Ovary (tissue), 9 donors: ENCODE results near the gene PKP1. TPM values are rescaled to one million over a fixed set of nuclear protein-coding genes. Genes with fewer than 3 reads are reported as not detected.

ENCODE experiments used
- DNase-seq, 5 donors: peaks; one replicate each; pipeline ENCODE4 v3.0.0-alpha.2; 2019 to 2020
- H3K27ac ChIP-seq, 2 donors: fragments of 200-600 bp; one replicate each; pipeline versions ENCODE4 v1.5.1 to v1.8.0; 2019 to 2022
- H3K27me3 ChIP-seq: fragments of 200-600 bp; one replicate; pipeline ENCODE4 v1.8.0; 2022
- H3K36me3 ChIP-seq: fragments of 200-600 bp; sonication (generic); one replicate; pipeline ENCODE4 v1.5.1; 2019
- H3K4me1 ChIP-seq: one replicate; pipeline ENCODE4 v1.8.1; 2013; ENCODE audit warnings: mild to moderate bottlenecking, moderate library complexity; ENCODE audit not compliant: insufficient read depth
- H3K4me3 ChIP-seq: fragments of 200-600 bp; sonication (generic); one replicate; pipeline ENCODE4 v1.5.1; 2017
- H3K9me3 ChIP-seq, 2 donors: fragments of 200-600 bp in 1 of 2; sonication (generic) in 1 of 2; one replicate each; pipeline versions ENCODE4 v1.5.1 to v1.8.1; 2013 to 2019; ENCODE audit warnings: mild to moderate bottlenecking in 1 of 2, moderate library complexity in 1 of 2
- EP300 ChIP-seq: sonication (generic); formaldehyde crosslinking; IDR thresholded peaks from one replicate; pipeline ENCODE4 v1.6.1; 2017; ENCODE audit warnings: antibody characterized with exemption
- POLR2A ChIP-seq: fragments of 450-650 bp; IDR thresholded peaks from one replicate; pipeline ENCODE4 v1.6.1; 2017; ENCODE audit warnings: antibody characterized with exemption, mild to moderate bottlenecking, moderate library complexity
- WGBS, 3 donors: extraction: QIAGEN DNeasy Blood & Tissue Kit in 1 of 3; methylation state at CpG; one replicate each; pipeline versions ENCODE4 v1.1.5 to v1.1.7; 2013 to 2017; 5-methylcytosine and 5-hydroxymethylcytosine counted together
- intact Hi-C, 4 donors: fragments of 100-400 bp; cut with DNase I; formaldehyde crosslinking; loops; one replicate each; pipeline versions ENCODE4 v1.11.0 to v1.15.1; 2022 to 2023
- polyA plus RNA-seq, 2 donors: library from polyadenylated mRNA; stranded (reverse); fragments of 200-250 nt in 1 of 2; fragments of 350-450 nt in 1 of 2; fragmentation: Illumina TruSeq in 1 of 2; extraction: RNeasy Lipid Tissue Mini Kit (QIAGEN cat#74804) in 1 of 2; gene quantifications; one replicate each; pipeline ENCODE4 v1.2.3, GENCODE V29; 2013 to 2014
- total RNA-seq, 7 donors: library from RNA; depleted of rRNA in 2 of 7; stranded (reverse); fragments of >200 nt in 2 of 7; fragmentation: NEBNext Ultra II Directional in 3 of 7; extraction: Animal tissue kit (Norgen Biotek cat#: 25700) in 3 of 7; gene quantifications; one replicate each; pipeline versions ENCODE4 v1.1.0 to v1.2.4, GENCODE V29; 2016 to 2023
- TF ChIP-seq, protein P1 (sequence below), 3 donors: fragments of 450-650 bp in 2 of 3; fragments of 200-600 bp in 1 of 3; IDR thresholded peaks; one replicate each; pipeline versions ENCODE4 v1.5.1 to v1.8.0; 2016 to 2022; ENCODE audit warnings: antibody characterized with exemption in 3 of 3, mild to moderate bottlenecking in 1 of 3
- donor health status: DM: no; HTN: no; CAD: no; lungs with moderate emphysema.
- donor health status: DM: no; HTN: no; CAD: no.
- donor health status: Bipolar disorder and iron deficiency.
- donor health status: DM: yes; HTN: yes; CAD: no.
- donor health status: DM: no; HTN: no; CAD: no.
- donor health status: DM: yes; HTN: yes; CAD: no.

The PKP1 gene
- total and polyA plus RNA-seq, 9 donors = 0.05 to 0.48 (median 0.18) TPM; not detected in 2

DNA sequence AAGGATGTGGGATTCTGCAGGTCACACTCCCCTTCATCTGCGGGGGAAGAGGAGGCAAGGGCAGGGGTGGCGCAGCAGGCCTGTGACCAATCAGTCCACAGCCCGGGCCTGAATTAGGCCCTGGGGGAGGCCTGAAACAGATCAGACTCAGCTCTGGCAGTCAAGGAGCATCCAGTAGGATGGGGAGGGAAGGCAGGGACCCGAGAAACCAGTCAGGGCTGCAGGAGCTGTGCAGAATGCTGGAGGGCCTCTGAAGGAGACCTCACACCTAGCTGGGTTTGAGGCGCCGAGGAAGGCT, 81.5 kb downstream of the PKP1 start:
- TF ChIP-seq EP300 = no peak
- TF ChIP-seq, protein P1, sequence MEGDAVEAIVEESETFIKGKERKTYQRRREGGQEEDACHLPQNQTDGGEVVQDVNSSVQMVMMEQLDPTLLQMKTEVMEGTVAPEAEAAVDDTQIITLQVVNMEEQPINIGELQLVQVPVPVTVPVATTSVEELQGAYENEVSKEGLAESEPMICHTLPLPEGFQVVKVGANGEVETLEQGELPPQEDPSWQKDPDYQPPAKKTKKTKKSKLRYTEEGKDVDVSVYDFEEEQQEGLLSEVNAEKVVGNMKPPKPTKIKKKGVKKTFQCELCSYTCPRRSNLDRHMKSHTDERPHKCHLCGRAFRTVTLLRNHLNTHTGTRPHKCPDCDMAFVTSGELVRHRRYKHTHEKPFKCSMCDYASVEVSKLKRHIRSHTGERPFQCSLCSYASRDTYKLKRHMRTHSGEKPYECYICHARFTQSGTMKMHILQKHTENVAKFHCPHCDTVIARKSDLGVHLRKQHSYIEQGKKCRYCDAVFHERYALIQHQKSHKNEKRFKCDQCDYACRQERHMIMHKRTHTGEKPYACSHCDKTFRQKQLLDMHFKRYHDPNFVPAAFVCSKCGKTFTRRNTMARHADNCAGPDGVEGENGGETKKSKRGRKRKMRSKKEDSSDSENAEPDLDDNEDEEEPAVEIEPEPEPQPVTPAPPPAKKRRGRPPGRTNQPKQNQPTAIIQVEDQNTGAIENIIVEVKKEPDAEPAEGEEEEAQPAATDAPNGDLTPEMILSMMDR (IDR thresholded peaks at IDR 0.05) = no peak
- TF ChIP-seq POLR2A = no peak
- intact Hi-C loops = loop anchor here in 1 of 4 donors (2.0 kb wide), 1 partner anchor 58 kb away; no protein-coding TSS in a partner anchor
- Histone ChIP-seq H3K9me3 (no peaks in the 10 kb centered on the region), H3K36me3 (no peaks in the 10 kb centered on the region), H3K4me3 (no peak overlapping the region), H3K4me1 (no peaks in the 10 kb centered on the region), H3K27ac (no peak overlapping the region), H3K27me3 (no peaks in the 10 kb centered on the region)
- DNase-seq = no peak
- 68 to 76% (median 75%) methylated on average over 6 of the region's 6 CpGs for WGBS, 3 donors

DNA sequence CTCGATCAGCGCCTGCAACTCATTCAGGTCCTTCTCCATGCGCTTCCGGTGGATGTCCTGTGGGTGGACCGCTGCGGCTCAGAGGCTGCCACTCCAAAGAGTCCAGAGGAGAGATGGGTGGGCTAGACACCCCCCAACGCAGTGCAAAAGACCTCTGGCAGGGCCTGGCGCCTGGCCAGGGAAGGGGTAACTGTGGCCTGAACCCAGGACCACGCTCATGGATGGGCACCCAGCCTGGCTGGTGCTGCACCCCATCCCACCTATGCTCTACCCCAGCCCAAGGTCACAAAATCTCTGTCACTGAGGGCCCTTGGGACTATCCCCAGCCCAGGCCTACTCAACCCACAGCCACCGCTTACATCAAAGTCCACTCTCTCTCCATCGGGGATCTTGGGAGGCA, 81.9 kb downstream of the PKP1 start:
- TF ChIP-seq POLR2A (no peak), EP300 (no peak)
- TF ChIP-seq, protein P1 (IDR thresholded peaks at IDR 0.05) = no peak
- intact Hi-C loops = loop anchor here in 1 of 4 donors (2.0 kb wide), 1 partner anchor 58 kb away; no protein-coding TSS in a partner anchor
- no peak overlapping the region for H3K27ac ChIP-seq
- H3K27me3 ChIP-seq = no peaks in the 10 kb centered on the region
- WGBS, 3 donors = 78 to 82% (median 82%) methylated on average over 11 of the region's 11 CpGs
- DNase-seq = no peak
- no peaks in the 10 kb centered on the region for H3K4me1 ChIP-seq
- no peak overlapping the region for H3K4me3 ChIP-seq
- H3K36me3 ChIP-seq = no peaks in the 10 kb centered on the region
- H3K9me3 ChIP-seq = no peaks in the 10 kb centered on the region

DNA sequence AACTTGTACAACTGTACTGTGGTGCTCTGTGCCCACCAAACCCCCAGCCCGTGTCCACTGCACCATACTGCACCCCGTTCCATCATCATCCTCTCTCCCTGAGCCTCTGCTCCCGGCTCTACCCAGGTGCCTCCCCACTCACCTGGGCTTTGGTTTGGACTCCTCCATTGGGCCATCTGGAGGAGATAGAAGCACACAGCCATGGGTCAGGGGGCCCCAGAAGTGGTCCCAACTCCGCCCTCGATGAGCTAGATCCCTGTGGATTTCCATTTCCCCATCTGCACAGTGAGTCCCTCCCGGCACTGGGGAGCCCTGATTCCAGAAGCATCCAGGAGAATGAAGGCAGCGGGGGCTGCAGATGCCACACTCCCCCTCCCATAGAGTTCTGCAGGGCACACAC, 83.4 kb downstream of the PKP1 start:
- Histone ChIP-seq H3K27ac (no peak overlapping the region), H3K4me1 (no peaks in the 10 kb centered on the region), H3K27me3 (no peaks in the 10 kb centered on the region), H3K4me3 (no peak overlapping the region), H3K36me3 (no peaks in the 10 kb centered on the region), H3K9me3 (no peaks in the 10 kb centered on the region)
- DNase-seq = no peak
- intact Hi-C loops = no loop called here
- WGBS, 3 donors = 78 to 85% (median 79%) methylated on average over 7 of the region's 7 CpGs
- TF ChIP-seq EP300 (no peak), POLR2A (no peak)
- TF ChIP-seq, protein P1 (IDR thresholded peaks at IDR 0.05) = no peak

DNA sequence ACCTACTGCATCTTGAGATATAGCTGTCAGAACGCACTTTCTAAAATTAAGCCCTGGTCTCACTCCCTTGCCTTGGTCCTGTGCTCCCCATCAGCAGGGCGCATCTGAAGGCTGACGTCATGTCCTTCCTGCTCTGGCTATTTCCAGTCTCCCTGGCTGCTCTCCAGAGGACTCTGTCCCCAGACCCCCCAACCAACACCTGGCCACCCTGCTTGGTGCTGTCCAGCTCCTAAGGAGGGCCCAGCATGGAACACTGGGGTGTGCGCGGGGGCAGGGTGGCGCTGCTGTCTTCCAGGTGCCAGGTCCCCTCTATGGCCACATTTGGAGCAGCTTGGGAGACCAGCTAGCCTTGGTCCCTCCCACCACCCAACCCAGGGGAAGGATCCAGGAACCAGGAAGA, 85.9 kb downstream of the PKP1 start:
- 80 to 86% (median 81%) methylated on average over 6 of the region's 6 CpGs for WGBS, 3 donors
- no peak overlapping the region for H3K27ac ChIP-seq
- no peaks in the 10 kb centered on the region for H3K4me1 ChIP-seq
- TF ChIP-seq EP300 = no peak
- no peak for TF ChIP-seq POLR2A
- intact Hi-C loops = no loop called here
- no peaks in the 10 kb centered on the region for H3K27me3 ChIP-seq
- H3K9me3 ChIP-seq = no peaks in the 10 kb centered on the region
- H3K36me3 ChIP-seq = no peaks in the 10 kb centered on the region
- no peak for DNase-seq
- no peak overlapping the region for H3K4me3 ChIP-seq

DNA sequence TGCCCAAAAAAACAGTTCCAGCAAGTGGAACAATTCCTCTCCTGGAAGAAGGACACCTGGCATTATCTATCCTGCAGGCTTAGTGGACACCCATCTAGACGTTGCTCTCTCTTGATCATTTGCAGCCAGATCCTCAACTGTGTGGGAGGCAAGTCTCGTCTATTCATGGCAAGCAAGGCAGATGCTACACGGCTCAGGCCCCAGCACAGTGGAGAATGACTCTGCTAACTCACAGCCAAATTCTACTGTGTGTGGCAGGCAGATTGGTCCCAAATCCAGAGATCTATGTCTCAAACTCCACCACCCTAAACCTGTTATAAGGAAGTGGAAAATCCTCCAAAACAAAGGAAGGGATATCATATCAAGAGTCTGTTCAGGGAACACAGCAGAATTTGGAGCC, 87.2 kb downstream of the PKP1 start:
- DNase-seq = no peak
- WGBS, 3 donors = 19 to 23% (median 20%) methylated on average over 3 of the region's 3 CpGs
- Histone ChIP-seq H3K36me3 (no peaks in the 10 kb centered on the region), H3K9me3 (no peaks in the 10 kb centered on the region), H3K4me1 (no peaks in the 10 kb centered on the region), H3K27me3 (no peaks in the 10 kb centered on the region), H3K4me3 (no peak overlapping the region), H3K27ac (no peak overlapping the region)
- intact Hi-C loops = no loop called here
- TF ChIP-seq POLR2A (no peak), EP300 (no peak)
- TF ChIP-seq, protein P1 (IDR thresholded peaks at IDR 0.05) = no peak
